HG02973 (cell line): Measurements from ENCODE around the gene MED16.
"Not testable (repeated sequence)": the region's sequence is repeated elsewhere in the genome, so short reads cannot be mapped to it uniquely, and the experiment has no call there.

Experiments used
- ATAC-seq: cut with Tn5 transposase; IDR thresholded peaks from one replicate; pipeline ENCODE4 v1.9.1; 2021; ENCODE audit warnings: moderate library complexity; ENCODE audit not compliant: unreplicated experiment

The MED16 gene

GRCh38 chr19:855142-855541, 37.8 kb downstream of the MED16 start:
- no peak for ATAC-seq

GRCh38 chr19:854549-854948, 38.4 kb downstream of the MED16 start:
- no peak for ATAC-seq

GRCh38 chr19:853614-854220, 39.3 kb downstream of the MED16 start:
- ATAC-seq = not testable (repeated sequence)

- no peak for ATAC-seq
These were observed 39.9 kb downstream of the MED16 start for GRCh38 chr19:853014-853585.

GRCh38 chr19:852136-853013, 40.6 kb downstream of the MED16 start, which contains the start of gene ELANE:
Gene ELANE (plus strand): TSS chr19:852303. CDS start chr19:852329, 26 bp downstream.
- no peak for ATAC-seq

- ATAC-seq = no peak
These were observed 42.0 kb downstream of the MED16 start for GRCh38 chr19:850979-851335.

- ATAC-seq = no peak
These were observed 42.6 kb downstream of the MED16 start for GRCh38 chr19:850221-850978.

- not testable (repeated sequence) for ATAC-seq
These were observed 43.8 kb downstream of the MED16 start for GRCh38 chr19:849195-849594.

- ATAC-seq = no peak
These were observed 44.5 kb downstream of the MED16 start for GRCh38 chr19:848386-848921.

GRCh38 chr19:845707-846521, 47.1 kb downstream of the MED16 start:
- no peak for ATAC-seq

GRCh38 chr19:844546-844971, 48.4 kb downstream of the MED16 start:
- ATAC-seq = no peak

GRCh38 chr19:843836-844545, 49.0 kb downstream of the MED16 start:
- ATAC-seq = no peak

GRCh38 chr19:843180-843835, 49.7 kb downstream of the MED16 start:
- ATAC-seq = no peak

- ATAC-seq = not testable (repeated sequence)
These were observed 50.2 kb downstream of the MED16 start for GRCh38 chr19:842802-843179.

- no peak for ATAC-seq
These were observed 52.3 kb downstream of the MED16 start, which contains the start of gene PRTN3 for GRCh38 chr19:840519-841206. Gene PRTN3 (plus strand): TSS chr19:840999. CDS start chr19:841009, 10 bp downstream.

- ATAC-seq = no peak
These were observed 57.7 kb downstream of the MED16 start for GRCh38 chr19:835210-835810.

GRCh38 chr19:834216-834615, 58.8 kb downstream of the MED16 start:
- no peak for ATAC-seq
